Suprapubic skin (tissue), 3 donors: ENCODE results near the gene ATP1A2.

Experiments used
- POLR2AphosphoS5 ChIP-seq, 3 donors: sonication (generic); formaldehyde crosslinking; IDR thresholded peaks; one replicate each; pipeline ENCODE4 v1.6.1; 2017; ENCODE audit warnings: antibody characterized with exemption in 3 of 3
- TF ChIP-seq, protein P1 (sequence below), 2 donors: fragments of 200-600 bp in 1 of 2; fragments of 450-650 bp in 1 of 2; sonication (generic) in 1 of 2; IDR thresholded peaks; one replicate each; pipeline ENCODE4 v1.5.1; 2016 to 2019; ENCODE audit warnings: antibody characterized with exemption in 2 of 2, mild to moderate bottlenecking in 1 of 2, moderate library complexity in 1 of 2

DNA sequence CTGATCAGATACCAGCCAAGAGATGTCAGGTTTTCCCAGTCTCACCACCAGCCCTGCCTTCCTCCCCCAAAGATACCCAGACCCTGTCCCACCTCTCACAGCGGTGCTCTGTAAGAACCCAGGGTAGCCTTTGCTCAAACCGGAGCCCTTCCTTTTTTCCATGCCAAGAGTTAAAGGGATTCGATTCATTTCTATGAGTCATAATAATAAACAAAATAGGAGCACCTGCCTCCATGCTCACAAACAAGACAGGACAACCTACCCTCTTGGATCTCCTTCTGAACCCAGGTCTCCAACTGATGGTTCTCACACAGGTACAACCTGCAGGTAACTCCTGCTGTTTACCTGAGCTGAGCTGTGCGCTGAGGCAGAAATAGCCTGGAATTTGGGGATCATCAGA is 5.9 kb upstream of the ATP1A2 start:
- TF ChIP-seq, protein P1, sequence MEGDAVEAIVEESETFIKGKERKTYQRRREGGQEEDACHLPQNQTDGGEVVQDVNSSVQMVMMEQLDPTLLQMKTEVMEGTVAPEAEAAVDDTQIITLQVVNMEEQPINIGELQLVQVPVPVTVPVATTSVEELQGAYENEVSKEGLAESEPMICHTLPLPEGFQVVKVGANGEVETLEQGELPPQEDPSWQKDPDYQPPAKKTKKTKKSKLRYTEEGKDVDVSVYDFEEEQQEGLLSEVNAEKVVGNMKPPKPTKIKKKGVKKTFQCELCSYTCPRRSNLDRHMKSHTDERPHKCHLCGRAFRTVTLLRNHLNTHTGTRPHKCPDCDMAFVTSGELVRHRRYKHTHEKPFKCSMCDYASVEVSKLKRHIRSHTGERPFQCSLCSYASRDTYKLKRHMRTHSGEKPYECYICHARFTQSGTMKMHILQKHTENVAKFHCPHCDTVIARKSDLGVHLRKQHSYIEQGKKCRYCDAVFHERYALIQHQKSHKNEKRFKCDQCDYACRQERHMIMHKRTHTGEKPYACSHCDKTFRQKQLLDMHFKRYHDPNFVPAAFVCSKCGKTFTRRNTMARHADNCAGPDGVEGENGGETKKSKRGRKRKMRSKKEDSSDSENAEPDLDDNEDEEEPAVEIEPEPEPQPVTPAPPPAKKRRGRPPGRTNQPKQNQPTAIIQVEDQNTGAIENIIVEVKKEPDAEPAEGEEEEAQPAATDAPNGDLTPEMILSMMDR (IDR thresholded peaks at IDR 0.05) = no peak
- TF ChIP-seq POLR2AphosphoS5 (IDR thresholded peaks at IDR 0.05) = no peak
